HEK293 (cell line): ENCODE data around the gene SRMS.

ENCODE experiments used
- CTCF ChIP-seq: fragments of 450-650 bp; formaldehyde crosslinking; IDR thresholded peaks from 2 replicates; pipeline ENCODE4 v1.5.1; 2016; ENCODE audit warnings: missing biosample characterization, missing genetic modification characterization
- ZNF138 ChIP-seq: fragments of 450-650 bp; formaldehyde crosslinking; IDR thresholded peaks from 2 replicates; pipeline ENCODE4 v1.5.1; 2016; ENCODE audit warnings: missing biosample characterization, missing genetic modification characterization, borderline replicate concordance
- ZNF175 ChIP-seq: fragments of 450-650 bp; formaldehyde crosslinking; IDR thresholded peaks from 2 replicates; pipeline ENCODE4 v1.5.1; 2016; ENCODE audit warnings: missing biosample characterization, missing genetic modification characterization
- ZNF585B ChIP-seq: fragments of 450-650 bp; formaldehyde crosslinking; IDR thresholded peaks from 2 replicates; pipeline ENCODE4 v1.5.1; 2016; ENCODE audit warnings: missing biosample characterization, missing genetic modification characterization
- ZNF660 ChIP-seq: fragments of 450-650 bp; IDR thresholded peaks from 2 replicates; pipeline ENCODE4 v1.5.1; 2018; ENCODE audit warnings: missing biosample characterization, mild to moderate bottlenecking, missing genetic modification characterization

GRCh38 chr20:63595416-63596127 lies 48.0 kb upstream of the SRMS start:
- TF ChIP-seq ZNF138 (tag by site-specific recombination) = no peak
- TF ChIP-seq ZNF175 (tag by site-specific recombination) = no peak
- no peak for TF ChIP-seq CTCF
- TF ChIP-seq ZNF585B (tag by site-specific recombination) = no peak
- no peak for TF ChIP-seq ZNF660 (tag by site-specific recombination)
